HG03439 (cell line): ENCODE data around the gene ERF.

ENCODE experiments used
- ATAC-seq: cut with Tn5 transposase; IDR thresholded peaks from one replicate; pipeline ENCODE4 v1.9.1; 2021; ENCODE audit warnings: mild to moderate bottlenecking, moderate library complexity; ENCODE audit not compliant: unreplicated experiment

ERF gene

DNA sequence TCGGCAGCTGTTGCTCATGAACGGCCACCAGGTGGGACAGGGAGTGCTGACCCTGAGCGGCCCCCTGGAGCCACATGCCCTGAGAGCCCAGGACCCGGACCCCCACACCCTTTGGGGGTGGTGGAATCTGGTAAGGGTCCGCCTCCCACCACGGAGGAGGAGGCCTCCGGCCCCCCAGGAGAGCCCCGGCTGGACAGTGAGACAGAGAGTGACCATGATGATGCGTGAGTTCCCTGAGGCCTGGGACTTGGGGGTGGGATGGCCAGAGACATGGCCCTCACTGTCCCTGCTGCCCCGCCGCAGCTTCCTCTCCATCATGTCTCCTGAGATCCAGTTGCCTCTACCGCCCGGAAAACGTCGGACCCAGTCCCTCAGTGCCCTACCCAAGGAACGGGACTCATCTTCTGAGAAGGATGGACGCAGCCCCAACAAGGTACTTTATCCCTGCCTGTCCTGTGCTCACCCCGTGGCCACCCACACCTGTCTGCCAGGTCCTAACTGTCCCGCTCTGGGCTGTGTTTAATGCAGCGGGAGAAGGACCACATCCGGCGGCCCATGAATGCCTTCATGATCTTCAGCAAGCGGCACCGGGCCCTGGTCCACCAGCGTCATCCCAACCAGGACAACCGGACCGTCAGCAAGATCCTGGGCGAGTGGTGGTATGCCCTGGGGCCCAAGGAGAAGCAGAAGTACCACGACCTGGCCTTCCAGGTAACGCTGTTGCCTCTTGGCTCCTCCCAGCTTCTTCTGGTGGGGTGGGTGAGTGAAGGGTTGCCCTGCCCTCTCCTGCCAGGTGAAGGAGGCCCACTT lies 32.3 kb upstream of the ERF start:
- ATAC-seq, result no peak

GRCh38 chr19:42286349-42287016 lies 31.6 kb upstream of the ERF start:
- no peak for ATAC-seq

DNA sequence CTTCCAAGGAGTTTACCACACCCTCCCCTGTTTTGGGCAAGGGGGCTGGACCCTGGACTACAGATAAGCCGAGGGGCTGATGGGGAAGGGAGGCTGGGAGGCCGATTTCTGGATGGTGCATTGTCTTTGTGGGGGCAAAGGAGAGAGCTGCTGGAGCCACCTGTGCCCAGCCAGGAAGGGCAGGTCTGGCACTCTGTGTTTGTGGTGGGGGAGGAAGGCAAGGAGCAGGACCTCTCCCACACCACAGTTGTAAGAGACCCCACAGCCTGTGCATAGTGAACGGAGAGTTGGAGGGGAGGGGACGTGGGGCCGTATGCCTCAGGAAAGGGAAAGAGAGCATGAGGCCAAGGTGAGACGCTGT lies 31.0 kb upstream of the ERF start:
- no peak for ATAC-seq

DNA sequence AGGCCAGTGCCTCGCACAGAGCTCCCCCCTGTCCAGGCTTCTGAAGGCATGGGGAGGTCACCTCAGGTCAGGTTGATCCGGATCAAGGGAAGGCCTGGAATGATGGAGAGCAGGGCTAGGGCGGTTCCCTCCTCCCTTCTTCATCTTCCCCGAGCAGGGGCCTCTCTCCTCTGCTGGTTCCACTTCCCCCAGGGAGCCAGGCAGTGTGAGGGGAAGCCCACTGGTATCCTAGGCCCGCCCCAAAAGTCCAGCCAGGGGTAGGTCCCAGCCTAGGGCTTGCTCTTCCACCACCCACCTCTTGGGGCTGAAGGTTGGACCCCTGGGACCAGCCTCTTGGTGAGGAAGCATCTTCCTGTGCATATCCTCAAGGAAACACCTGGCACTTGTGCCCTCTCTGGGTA lies 30.6 kb upstream of the ERF start:
- no peak for ATAC-seq

DNA sequence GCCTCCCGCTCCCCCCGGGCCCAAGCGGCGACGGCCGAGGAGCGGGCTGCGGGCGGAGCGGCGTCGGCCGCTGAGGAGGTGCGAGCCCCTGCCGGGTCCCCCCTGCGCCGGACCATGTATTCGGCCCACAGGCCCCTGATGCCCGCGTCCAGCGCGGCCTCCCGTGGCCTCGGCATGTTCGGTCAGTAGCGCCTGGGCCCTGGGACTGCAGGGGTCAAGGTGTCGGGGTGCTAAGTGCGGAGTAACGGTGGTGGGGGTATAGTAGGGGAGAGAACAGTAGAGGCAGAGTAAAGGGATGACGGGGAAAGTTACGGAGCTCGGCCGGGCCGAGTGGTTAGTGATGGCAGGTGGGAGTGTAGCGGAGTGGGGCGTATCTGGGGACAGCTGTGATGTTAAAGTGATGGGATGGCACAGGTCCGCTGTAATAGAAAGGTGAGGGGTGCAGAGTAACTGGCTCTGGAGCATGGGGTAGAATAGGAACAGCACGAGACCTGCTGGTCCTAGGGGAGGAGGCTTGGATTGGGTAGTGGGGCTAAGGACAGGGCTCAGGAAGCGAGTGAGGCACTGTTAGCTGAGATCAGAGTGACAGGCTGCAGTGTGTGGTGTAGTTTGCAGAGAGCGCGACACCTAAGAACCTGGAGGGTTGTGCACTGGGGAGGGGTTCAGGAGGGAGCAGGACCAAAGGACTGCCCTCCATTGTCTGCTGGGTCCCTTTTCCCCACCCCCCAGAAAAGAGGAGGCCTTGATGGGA lies 29.8 kb upstream of the ERF start:
- no peak for ATAC-seq

DNA sequence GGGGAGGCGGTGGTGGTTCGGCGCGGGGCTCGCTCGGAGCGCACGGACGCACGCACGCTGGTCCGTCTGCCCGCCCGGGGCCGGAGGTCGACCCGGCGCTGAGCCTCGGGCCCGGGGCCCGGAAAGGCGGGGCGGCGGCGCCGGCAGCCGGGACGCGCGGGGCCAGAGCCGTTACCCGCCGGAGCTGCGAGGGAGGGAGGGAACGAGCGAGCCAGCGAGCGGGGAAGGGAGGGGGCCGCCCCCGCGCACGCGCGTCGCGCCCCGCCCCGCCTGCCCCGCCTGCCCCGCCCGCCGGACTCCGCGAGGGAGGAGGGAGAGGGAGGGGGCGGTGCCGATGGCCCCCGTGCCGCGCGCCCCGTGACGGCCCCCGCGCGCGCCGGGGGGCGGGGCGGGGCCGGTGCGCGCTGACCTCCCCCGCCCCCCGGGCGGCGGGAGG lies 29.2 kb upstream of the ERF start:
- peak; percentile 30 for ATAC-seq

GRCh38 chr19:42283188-42284065 lies 28.5 kb upstream of the ERF start:
- ATAC-seq, result peak; percentile 41

- ATAC-seq, result no peak
Measured at GRCh38 chr19:42282819-42283187, 27.9 kb upstream of the ERF start.

GRCh38 chr19:42281827-42282762 lies 27.2 kb upstream of the ERF start:
- ATAC-seq, result no peak

- ATAC-seq, result no peak
Measured at GRCh38 chr19:42281146-42281826, 26.4 kb upstream of the ERF start.

- ATAC-seq, result no peak
Measured at GRCh38 chr19:42280815-42281145, 25.9 kb upstream of the ERF start.

GRCh38 chr19:42279902-42280814 lies 25.2 kb upstream of the ERF start:
- no peak for ATAC-seq

DNA sequence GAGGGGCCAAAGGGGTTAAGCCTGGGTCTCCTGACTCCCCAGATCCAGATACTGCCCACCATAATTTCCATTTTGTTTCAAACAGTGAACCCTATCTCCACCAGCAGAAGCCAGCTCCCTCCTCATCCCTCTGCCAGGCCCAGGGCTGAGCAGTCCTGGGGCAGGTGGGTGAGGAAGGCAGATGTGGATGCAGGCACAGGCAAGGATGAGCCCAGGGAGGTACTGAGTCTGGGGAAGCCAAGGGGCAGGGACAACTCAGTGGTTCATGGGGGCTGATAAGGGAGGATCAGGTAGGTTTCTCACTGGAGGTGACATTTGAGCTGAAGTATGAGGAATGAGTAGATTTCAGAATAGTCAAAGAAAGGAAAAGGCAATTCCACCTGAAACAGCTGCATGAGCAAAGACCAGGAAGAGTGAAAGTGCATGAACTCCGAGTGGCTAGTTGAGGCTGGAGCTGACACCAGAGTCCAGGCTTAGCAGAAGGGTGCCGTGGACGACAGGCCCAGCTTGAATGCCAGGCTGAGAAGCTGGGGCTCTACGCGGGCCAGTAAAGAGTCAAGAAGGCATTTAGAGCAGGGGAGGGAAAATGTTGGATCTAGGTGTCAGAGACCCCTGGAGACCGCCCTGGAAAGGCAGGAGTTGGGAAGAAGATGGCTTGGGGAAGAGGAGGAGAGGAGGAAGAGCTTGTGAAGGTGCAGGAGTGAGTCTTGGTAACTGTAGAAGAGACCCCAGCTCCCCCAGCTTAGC lies 24.4 kb upstream of the ERF start:
- no peak for ATAC-seq

GRCh38 chr19:42278452-42279154 lies 23.7 kb upstream of the ERF start:
- no peak for ATAC-seq

- ATAC-seq, result no peak
Measured at GRCh38 chr19:42277821-42278451, 23.0 kb upstream of the ERF start.

GRCh38 chr19:42276821-42277220 lies 21.9 kb upstream of the ERF start:
- ATAC-seq, result no peak

DNA sequence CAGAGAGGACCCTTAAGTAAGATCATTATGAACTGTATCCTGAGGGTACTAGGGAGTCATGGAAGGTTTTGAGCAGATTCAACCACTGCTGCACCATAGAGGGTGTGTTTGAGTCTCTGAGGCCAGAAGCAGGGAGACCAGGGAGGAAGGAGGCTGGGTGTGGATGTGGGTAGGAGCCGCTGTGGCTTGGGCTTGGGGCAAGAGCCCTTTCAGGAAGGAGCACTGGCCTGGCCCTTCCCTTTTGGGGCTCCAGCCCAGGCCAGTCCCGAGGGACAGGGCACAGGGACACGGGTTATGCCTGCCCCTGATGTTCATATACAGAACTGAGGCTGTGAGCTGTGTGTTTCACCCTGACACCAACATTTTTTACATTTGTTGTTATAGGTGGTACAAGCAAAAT lies 21.4 kb upstream of the ERF start:
- ATAC-seq, result no peak
